Dermis blood vessel endothelial cell (primary cell): ENCODE measurements around the gene FAAH2. TPM values are rescaled to one million over a fixed set of nuclear protein-coding genes. Genes with fewer than 3 reads are reported as not detected.
"Not testable (repeated sequence)": the region's sequence is repeated elsewhere in the genome, so short reads cannot be mapped to it uniquely, and the experiment has no call there.

ENCODE experiments used
- DNase-seq: peaks from one replicate; pipeline ENCODE4 v3.0.0; 2010
- total RNA-seq: library from RNA; depleted of rRNA; stranded (reverse); fragments of >200 nt; gene quantifications from 2 replicates; pipeline ENCODE4 v1.2.3, GENCODE V29; 2014

The FAAH2 gene, protein sequence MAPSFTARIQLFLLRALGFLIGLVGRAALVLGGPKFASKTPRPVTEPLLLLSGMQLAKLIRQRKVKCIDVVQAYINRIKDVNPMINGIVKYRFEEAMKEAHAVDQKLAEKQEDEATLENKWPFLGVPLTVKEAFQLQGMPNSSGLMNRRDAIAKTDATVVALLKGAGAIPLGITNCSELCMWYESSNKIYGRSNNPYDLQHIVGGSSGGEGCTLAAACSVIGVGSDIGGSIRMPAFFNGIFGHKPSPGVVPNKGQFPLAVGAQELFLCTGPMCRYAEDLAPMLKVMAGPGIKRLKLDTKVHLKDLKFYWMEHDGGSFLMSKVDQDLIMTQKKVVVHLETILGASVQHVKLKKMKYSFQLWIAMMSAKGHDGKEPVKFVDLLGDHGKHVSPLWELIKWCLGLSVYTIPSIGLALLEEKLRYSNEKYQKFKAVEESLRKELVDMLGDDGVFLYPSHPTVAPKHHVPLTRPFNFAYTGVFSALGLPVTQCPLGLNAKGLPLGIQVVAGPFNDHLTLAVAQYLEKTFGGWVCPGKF
- total RNA-seq, result 0.51 and 1.1 TPM in 2 replicates

DNA sequence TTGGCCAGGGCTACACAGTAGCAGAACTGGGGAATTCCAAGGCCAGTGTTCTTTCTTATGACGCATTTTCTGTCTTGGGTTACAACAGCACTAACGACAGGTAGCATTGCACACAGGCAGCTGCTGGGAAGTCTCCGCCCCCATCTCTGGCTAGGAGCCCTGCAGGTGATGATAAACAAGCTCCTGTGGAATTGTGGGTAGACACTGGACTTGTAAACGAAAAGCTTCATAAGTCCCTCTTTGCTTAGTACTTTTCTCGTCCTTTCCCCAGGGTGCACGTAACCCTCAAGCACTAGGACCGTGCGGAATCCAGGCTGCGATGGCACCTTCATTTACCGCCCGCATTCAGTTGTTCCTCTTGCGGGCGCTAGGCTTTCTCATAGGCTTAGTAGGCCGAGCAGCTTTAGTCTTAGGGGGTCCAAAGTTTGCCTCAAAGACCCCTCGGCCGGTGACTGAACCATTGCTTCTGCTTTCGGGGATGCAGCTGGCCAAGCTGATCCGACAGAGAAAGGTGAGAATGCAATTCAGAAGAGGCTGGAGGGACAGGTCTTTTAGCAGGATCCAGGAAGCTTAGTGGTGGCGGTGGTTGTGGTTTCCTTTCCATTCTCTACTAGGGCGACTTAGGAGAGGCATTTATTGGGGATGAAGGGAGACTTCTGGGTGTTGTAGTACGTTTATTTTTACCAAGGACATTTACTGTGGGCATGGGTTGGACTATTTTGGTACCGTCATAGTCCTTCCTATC is at the start of gene FAAH2:
FAAH2 (plus strand) TSS at position 200 of the 745 bp plus-strand sequence; CDS start at position 320, 120 bp downstream.
- DNase-seq, result no peak

DNA sequence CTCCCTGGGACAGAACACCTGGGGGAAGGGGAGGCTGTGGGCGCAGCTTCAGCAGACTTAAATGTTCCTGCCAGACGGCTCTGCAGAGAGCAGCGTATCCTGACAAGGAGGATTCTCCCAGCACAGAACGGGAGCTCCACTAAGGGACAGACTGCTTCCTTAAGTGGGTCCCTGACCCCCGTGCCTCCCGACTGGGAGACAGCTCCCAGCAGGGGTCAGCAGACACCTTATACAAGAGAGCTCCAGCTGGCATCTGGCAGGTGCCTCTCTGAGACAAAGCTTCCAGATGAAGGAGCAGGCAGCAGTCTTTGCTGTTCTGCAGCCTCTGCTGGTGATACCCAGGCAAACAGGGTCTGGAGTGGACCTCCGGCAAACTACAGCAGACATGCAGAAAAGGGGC is 44.5 kb upstream of the FAAH2 start:
- DNase-seq, result no peak

DNA sequence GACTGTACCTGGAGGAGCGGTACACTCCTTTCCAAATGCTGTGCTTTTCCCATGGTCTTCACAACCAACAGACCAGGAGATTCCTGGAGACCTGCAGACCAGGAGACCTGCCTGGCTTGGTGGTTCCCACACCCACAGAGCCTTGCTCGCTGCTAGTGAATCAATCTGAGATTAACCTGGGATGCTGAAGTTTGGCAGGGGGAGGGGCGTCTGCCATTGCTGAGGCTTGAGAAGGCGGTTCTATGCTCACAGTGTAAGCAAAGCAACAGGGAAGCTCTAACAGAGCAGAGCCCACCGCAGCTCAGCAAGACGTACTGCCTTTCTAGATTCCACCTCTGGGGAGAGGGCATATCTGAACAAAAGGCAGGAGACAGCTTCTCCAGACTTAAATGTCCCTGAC is 34.5 kb upstream of the FAAH2 start:
- DNase-seq, result no peak

DNA sequence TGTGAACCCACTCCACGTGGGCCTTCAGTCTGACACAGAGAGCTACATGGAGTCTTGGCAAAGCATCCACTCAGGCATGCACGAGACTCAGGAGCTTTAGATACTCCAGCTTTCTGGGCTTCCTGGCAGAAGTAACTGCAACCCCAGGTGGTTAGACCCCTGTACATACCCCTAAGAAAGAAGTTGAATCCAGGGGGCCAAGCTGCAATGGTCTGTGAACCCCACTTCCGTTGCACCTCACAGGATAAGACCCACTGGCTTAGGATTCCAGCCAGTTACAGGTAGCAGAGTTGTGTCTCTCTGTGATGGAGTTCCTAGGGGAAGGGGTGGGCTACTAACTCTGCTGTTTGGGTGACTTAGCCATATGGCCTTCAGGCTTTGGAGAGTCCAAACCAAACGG is 21.4 kb upstream of the FAAH2 start:
- DNase-seq, result no peak

DNA sequence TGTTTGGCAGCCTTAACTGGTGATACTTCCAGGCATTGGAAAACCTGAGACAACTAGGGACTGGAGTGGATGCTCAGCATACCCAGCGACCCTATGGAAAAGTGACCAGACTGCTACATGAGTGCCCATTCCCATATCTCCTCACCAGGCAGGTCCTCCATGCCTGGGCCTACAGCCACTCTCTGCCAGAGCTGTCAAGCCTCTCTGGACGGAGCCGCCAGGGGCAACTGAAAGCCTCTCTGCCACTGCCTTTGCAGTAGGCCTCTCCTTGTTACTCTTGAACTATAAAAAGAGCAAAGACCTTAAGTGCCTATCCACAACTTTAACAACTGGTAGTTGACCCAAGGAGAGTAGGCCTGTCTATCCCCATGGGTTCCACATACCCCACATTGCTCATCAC is 20.2 kb upstream of the FAAH2 start:
- no peak for DNase-seq

DNA sequence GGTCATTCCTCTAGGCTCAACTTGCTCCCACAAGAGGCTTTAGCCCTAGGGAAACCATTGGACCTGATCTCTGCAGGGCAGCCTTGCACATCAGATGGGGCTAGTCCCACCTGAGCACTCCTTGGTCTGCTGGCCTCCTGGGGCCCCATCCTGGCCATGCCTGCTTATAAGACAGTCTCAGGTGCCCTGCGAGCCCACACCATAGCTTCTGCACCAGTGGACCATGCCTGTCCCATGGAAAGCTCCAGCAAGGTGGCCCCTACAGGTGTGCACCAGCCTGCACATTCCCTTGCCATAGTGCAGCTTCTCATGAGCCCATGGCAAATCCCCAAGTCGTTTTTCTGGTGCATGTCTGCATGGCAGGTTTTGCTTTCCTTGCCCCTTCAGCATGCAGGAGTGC is 19.6 kb upstream of the FAAH2 start:
- DNase-seq, result no peak

DNA sequence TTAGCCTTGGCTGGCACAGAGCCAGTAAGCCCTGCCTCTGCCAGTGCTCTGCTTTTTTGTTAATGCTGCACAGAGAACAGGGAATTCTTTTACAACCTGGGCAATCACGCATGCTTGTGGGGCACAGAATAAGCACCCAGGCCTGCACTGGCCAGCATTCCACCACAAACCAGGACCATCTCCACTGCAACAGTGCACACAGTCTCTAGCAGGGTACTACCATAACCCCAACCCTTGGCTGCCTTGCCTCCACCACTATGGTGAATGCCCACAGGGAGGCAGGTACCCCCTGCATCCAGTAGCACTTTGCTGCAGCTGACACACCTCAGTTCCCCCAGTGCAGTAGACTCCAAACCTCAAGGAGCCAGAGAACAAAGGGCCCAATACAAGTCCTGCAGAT is 19.2 kb upstream of the FAAH2 start:
- DNase-seq, result no peak

DNA sequence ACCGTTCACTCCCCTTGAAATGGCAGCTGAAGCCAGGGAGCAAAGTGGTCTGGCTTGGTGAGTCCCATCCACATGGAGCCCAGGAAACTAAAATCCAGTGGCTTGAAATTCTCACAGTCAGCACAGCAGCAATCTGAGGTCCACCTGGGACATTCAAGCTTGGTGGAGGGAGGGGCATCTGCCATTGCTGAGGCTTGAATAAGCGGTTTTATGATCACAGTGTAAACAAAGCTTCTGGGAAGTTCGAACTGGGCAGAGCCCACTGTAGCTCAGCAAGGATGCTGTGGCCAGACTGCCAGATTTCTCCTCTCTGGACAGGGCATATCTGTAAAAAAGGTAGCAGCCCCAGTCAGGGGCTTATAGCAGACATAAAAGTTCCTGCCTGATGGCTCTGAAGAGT is 15.5 kb upstream of the FAAH2 start:
- DNase-seq, result no peak

DNA sequence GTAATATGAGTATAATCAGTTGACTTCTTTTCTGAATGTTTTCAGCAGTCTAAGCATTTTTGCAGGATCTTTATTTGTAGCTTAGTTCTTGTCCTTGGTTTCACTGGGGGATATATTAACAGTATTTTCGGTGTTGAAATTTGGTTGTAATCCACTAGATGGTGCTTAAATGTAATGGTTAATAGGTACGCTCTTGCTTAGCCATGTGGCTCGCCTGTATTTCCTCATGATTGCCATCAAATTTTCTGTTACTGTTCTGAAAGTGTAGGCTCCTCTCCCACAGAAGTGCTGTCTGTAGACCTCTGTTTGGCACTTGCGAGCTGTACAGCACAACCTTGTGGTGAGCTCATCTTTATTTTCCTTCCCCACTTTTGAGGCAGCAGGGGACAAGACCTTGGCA is 3.9 kb upstream of the FAAH2 start:
- DNase-seq, result no peak

DNA sequence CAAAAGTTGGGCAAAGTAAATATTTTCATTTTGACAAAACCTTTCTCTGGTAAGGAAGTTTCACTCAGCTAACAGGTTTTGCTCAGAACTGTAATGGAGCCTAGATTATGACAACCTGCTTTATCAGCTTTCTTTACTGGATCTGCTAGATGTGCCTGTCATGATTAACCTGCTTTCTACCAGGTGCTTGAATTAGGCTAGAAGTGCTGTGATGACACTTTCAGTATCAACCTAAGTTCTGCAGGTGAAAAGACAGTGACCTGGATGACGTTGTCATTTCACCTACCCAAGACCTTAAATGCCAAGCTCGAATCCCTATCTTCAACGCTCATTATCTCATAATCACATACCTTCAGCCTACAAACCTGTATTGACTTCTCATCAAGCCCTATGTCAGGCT is 1.5 kb upstream of the FAAH2 start:
- DNase-seq, result no peak

DNA sequence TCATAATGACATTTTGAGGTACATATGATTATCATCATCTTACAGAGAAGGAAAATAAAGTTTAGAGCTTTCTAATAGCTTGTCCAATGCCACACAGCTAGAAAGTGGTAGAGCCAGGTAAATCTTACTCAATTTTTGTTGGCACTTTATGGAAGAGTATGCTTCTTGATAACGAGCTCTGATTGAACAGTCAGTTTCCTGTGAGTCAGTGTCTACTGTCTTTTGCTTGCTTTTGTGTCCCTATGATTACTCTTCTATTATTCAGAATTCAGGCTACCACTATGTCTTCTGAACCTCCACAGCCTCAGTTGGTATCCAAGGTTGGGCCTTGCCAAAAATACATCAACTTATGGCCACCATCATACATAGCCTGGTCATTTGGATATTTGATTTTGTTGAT is 2.6 kb downstream of the FAAH2 start:
- DNase-seq, result no peak

DNA sequence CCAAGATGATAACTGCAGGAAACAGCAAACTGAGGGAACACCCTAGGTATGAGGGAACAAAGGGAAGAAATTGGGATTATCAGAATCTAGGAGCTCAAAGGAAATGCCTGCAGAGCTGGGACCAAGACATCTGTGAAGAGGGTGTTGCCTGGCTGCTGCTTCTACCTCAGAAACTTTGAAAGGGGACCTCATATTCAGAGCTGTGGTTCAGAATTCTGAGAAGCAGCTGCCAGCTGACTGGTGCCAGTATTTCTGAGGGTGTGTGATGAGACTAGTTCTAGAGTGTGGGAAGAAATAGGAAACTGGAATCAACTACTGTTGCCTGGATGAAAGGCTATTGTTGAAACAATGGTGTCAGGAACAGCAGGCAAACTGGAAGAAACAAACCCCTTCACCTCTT is 8.5 kb downstream of the FAAH2 start:
- no peak for DNase-seq

DNA sequence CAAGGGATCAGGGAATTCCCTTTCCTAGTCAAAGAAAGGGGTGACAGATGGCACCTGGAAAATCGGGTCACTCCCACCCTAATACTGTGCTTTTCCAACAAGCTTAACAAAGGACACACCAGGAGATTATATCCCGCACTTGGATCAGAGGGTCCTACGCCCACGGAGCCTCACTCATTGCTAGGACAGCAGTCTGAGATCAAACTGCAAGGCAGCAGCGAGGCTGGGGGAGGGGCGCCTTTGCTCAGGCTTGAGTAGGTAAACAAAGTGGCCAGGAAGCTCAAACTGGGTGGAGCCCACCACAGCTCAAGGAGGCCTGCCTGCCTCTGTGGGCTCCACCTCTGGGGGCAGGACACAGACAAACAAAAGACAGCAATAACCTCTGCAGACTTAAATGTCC is 9.2 kb downstream of the FAAH2 start:
- DNase-seq, result not testable (repeated sequence)

DNA sequence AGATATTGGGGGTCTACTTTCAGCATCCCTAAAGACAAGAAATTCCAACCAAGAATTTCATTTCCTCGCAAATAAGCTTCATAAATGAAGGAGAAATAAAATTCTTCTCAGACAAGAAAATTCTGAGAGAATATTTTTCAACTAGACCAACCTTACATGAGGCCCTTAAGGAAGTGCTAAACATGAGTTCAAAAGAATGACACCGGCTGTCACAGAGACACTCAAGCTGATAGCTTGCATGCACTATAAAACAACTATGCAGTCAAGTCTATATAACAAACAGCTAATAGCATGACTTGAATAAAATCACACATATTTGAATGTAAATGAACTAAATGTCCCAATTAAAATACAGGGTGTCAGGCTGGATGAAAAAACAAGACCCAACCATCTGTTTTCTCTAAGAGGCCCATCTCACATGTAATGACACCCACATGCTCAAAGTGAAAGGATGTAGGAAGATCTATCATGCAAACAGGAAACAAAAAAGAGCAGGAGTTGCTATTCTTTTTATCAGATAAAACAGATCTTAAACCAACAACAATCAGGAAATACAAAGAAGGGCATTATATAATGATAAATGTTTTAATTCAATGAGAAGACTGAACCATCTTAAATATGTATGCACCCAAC is 27.2 kb downstream of the FAAH2 start:
- no peak for DNase-seq

DNA sequence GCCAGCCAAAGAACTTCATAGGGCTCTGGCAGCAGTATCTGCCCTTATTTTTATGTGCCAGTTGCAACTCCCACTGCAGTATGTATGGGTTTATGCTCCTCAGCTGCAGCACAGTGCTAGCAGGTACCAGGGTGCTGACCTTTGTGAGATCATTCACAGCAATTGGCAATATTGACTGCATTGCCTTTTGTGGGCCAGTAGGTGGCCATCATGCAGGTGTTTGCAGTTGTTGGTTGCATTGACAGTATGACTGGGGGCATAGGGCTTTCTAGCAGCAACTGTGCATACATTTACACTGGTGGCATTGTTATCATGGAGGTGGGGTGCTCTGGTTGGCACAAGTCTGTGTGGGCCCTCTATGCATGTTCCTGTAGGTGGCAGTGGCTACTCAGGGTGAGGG is 42.5 kb downstream of the FAAH2 start:
- peak; percentile 24 for DNase-seq

DNA sequence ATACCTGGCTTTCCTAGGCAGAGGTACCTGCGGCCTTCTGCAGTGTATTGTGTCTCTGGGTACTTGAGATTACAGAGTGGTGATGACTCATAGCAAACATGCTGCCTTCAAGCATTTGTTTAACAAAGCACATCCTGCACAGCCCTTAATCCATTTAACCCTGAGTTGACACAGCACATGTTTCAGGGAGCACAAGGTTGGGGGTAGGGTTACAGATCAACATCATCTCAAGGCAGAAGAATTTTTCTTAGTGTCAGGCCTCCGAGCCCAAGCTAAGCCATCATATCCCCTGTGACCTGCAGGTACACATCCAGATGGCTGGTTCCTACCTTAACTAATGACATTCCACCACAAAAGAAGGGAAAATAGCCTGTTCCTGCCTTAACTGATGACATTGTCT is 49.3 kb downstream of the FAAH2 start:
- DNase-seq, result peak; percentile 16

DNA sequence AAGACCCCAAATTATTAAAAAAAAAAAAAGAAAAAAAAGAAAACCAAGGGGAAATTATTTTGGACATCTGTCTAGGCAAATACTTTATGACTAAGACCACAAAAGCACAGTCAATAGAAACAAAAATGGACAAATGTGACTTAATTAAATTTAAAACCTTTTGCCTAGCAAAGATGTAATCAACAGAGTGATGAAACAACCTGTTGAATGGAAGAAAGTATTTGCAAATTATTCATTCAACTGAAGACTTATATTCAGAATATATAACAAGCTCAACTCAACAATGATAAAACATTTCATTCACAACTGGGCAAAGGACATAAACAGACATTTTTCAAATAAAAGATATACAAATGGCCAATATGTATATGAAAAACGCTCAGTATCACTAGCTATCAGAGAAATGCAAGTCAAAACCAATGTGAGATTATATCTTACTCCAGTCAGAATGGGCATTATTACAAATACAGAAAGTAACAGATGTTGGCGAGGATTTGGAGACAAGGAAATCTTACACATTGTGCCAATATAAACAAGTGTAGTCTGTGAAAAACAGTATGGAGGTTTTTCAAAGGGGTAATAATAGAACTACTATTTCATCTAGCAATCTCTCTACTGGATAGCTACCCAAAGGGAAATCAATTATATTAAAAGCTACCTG is 67.1 kb downstream of the FAAH2 start:
- peak; percentile 0 for DNase-seq

DNA sequence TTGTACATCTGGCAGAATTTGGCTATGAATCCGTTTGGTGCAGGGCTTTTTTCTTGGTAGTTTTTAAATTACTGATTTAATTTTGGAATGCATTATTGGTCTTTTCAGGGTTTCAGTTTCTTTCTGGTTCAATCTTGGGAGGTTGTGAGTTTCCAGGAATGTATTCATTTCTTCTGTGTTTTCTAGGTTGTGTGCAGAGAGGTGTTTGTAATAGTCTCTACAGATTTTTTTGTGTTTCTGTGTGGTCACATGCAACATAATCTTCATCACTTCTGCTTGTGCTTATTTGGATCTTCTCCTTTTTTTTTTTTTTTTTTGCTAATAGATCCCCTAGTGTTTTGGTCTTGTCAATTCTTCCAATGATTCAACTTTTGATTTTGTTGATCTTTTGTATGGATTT is 77.6 kb downstream of the FAAH2 start:
- DNase-seq, result no peak

DNA sequence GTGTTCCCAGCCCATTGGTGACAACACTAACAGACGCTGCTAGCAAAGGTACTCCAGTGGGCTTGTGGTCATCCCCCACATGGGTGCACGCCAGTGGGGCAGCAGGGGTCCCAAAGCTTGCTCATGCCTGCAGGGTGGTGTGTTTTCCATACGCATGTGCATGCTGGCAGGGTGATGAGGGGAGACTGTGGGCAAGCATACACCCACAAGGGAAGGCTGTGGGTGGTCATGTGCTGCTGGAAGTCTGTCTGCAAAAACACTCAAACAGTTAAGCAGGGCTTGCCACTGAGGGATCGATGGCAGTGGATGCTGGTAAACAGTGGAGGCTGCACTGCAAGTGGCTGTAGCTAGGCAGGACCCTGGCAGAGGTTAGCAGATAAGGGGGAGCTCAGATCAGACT is 79.9 kb downstream of the FAAH2 start:
- DNase-seq, result no peak

DNA sequence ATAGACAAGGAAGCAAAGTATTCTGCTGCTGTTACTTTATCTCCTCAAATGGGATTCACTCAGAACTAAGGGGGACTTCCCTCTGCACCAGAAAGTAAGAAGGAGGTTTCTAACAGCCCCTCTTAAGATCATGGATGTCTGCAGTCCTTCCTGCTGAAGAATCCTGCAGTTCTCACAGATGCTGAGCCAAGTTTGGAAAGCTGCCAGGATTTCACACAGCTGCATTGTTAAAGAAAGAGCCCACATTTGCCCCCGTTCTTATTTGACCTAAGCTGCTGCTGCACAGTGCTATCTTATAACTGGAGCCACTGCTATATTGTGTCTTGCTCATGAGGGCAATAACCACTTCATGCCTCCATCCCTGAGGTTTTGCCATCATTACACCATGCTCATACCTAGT is 81.1 kb downstream of the FAAH2 start:
- DNase-seq, result peak; percentile 30

DNA sequence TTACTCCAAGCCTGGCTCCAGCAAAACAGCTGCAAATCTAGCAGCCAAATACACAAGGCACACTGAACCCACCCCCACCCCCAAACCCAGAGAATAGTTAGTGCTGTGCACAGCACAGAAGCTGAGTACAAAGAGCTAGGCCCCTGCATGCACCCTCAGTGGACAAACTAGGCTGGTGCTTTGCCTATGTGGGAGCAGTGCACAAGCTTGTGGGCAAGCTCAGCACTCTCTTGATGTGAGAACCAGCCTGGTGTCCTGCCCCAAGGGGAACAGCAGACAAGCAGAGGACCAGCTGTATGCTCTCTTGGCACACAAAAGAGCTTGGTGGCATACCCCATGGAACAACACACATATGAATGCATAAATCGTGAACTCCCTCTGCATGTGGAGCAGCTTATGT is 81.7 kb downstream of the FAAH2 start:
- DNase-seq, result no peak

DNA sequence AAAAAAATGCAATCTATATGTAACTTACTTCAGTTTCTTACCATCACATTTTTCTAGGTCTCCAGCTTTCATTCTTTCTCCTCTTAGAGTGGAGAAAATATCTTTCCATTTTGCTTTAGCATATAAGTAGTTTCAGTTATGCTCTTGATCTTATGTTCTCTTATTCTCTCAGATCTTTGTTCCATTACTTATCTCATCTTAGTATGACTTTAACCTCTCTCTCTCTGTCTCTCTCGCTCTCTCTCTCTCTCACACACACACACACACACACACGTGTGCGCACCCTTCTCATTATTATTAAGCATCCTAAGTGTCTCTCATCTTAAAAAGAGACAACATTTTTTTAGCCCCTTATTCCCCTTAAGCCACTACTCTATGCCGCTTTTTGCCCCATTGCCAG is 92.8 kb downstream of the FAAH2 start:
- no peak for DNase-seq
